NCI-H510A treated with DMSO at 0.1 percent for 48 hours (cell line): ENCODE measurements around the gene HTR3B.
"Not testable (repeated sequence)": the region's sequence is repeated elsewhere in the genome, so short reads cannot be mapped to it uniquely, and the experiment has no call there.

ENCODE experiments used
- DNase-seq: peaks from one replicate; lab custom pipeline; 2025; lab: John Stamatoyannopoulos, UW

The HTR3B gene, protein sequence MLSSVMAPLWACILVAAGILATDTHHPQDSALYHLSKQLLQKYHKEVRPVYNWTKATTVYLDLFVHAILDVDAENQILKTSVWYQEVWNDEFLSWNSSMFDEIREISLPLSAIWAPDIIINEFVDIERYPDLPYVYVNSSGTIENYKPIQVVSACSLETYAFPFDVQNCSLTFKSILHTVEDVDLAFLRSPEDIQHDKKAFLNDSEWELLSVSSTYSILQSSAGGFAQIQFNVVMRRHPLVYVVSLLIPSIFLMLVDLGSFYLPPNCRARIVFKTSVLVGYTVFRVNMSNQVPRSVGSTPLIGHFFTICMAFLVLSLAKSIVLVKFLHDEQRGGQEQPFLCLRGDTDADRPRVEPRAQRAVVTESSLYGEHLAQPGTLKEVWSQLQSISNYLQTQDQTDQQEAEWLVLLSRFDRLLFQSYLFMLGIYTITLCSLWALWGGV

DNA sequence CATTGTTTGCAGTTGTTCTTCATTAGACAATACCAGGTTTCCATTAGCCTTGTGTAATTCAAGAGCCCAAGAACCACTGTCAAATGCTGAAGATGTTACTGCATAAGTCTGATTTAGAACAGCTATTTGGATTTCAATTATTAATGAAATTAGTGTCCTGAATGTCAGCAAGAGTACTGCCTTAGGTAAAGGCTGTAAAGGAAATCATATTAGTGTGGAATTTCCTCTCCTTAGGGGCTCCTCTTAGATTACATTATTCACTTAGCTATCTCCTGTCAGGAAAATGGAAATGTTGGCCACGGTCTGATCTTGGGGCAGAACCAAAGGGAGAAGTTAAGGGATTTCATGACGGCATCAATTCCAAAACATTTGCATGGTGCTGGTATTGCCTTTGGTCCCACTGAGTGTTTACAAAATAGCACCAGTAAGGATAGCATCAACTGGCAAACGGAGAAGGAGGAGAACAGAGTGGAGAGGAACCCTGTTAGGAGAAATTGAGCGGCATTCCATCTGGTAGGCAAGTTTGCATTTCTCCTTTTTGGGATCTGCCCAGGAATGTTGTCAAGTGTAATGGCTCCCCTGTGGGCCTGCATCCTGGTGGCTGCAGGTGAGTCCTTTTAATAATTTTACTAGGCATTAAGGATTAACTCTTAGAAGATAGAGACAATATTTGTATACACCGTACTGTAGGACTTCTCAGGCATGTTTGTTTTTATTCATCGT lies at the start of gene HTR3B:
Gene HTR3B (plus strand): TSS at position 418 of the 723 bp plus-strand sequence. CDS start 138 bp downstream, at position 556.
- no peak for DNase-seq

DNA sequence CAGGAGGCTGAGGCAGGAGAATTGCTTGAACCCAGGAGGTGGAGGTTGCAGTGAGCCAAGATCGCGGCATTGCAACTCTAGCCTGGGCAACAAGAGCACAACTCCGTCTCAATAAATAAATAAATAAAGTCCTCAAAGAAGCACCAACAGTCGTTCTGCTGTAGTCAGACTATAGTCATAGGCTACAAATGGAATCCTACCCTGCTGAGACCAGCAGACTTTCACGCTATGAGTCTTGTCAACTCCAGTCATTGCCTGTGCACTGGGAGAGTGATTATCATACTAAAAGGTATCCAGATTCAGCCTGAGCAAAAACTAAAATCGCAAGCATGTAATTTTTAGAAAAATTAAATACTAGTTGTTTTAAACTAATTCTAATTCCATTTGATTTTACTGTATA lies 48.8 kb upstream of the HTR3B start:
- DNase-seq = no peak

DNA sequence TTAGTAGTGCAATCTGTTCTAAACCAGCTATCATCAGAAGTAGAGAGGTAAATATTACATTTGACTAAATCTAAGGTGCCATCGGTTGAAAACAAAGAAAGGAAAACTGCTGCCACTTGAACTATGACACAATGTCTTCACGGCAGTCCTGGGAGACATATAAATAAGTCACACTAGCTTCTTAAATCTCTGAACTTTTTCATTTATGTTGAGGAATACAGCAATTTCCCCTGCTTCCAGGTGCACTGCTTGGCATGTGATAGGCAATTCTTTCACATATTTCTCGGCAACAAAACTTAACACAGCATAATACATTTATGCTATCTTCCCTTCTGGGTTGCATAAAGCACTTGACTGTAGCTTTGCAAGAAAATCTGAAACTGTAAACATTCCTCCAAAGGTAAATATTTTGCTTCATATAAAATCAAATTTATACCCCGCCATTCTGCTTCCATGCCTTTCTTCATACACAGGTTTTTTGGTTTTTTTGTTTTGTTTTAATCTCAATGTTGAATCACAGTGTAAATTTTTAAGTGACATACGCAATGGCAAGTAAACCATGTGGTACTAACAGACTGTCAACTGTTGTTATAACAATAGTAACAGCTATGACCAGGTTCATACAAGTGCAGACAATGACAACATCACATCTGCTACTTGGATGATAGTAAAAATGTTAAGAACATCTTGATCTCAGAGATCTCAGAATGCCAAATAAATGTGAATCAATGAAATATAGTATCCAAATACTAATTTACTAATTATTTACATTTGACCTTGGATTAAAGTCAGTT lies 47.4 kb upstream of the HTR3B start:
- no peak for DNase-seq

DNA sequence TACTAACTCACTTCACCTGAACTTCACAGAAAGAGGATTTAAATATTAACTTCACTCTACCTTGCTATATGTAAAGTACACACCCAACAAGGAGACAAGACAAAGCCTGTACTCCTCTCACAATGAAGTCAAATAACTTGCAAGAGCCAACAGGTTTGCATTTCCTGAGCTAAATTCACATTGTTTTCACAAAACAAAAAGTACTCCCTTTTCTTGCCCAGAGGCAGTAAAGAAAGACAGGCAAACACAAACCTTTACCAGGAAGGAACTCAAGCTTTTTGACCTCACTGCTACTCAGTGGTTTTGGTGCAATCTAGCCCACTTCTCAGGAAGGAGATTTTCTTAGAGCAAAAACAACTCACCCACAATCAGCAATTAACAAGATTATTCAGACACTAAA lies 44.9 kb upstream of the HTR3B start:
- DNase-seq = no peak

DNA sequence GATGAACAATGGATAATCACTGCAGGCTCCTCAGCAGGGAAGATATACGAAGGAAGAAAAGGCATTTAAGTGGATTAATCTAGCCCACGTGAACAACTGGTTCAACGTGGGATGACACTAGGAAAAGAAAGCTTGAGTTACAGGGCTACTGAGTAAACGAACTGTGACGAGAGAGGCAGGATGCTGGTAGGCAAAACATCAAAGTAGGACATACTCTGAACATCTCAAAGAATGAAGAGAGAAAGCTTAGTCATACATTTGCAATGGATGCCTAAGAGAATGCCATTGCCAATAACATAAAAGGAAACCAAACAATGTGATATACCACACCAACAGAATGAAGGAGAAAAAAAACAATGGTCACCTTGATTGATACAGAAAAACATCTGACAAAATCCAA lies 42.2 kb upstream of the HTR3B start:
- peak; percentile 59 for DNase-seq

DNA sequence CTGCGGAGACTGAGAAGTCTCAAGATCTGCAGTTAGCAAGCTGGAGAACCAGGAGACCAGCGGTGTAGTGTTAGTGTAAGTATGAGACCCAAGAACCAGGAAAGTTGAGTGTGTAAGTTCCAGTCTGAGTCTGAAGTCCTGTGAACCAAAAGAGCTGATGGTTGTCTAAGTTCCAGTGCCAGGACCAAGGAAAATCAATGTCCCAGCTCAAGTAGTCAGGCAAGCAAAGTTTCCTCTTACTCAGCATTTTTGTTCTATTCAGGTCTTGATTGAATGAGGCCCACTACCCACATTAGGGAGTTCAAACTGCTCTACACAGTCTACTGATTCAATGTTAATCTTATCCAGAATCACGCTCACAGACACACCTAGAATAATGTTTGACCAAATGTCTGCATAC lies 40.2 kb upstream of the HTR3B start:
- DNase-seq = no peak

DNA sequence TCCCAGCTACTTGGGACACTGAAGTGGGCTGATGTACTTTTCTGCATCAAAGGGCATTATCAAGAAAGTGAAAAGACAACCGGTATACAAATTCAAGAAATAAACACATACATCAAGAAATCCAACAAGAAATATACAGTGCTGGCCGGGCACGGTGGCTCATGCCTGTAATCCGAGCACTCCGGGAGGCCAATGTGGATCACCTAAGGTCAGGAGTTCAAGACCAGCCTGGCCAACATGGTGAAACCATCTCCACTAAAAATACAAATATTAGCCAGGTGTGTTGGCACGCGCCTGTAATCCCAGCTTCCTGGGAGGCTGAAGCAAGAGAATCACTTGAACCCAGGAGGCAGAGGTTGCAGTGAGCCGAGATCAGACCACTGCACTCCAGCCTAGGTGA lies 38.7 kb upstream of the HTR3B start:
- DNase-seq = no peak

DNA sequence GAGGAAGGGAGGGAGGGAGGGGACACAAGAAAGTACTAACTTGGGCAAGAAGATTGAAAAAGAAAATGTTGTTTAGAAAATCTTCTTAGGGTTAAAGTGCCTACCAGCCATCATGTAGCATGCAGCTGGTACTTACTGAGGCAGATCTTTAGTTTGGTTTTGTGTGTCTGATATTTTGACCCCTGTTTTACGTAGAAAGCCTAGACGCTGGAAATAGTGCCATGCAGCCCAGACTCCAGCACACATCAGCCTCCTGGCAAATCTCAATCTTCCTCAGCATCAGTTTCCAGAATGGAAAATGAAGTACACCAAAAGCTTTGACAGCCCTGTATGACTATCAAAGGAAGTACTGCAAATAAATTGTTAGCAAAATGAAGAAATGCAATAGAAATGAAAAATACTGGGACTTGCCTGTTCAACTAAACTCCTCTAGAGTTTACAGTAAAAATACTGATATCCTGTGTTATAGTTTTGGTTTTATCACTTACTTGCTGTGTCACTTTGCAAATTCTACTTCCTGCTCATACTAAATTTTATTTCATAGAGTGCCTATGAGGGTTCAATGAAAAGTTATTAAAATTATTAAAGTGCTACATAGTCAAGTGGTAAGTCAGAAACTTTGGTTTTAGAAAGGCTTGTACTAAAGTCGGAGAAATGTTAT lies 36.6 kb upstream of the HTR3B start:
- DNase-seq = no peak

DNA sequence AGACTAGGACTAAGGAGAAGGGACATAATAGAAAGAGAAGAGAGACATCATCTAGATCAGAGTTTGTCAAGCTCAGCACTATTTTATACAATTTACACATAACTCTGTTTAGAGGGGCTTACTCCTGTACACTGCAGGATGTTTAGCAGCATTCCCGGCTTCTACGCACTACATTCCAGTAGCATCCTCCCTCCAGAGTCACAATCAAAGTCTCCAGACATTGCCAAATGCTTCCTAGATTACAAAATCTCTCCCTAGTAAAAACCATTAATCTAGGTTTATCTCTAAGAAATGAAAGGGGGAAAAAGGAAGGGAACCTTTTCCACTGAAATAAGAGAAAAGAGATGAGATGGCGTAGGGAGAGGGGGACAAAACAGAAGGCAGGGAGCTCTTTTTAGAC lies 33.3 kb upstream of the HTR3B start:
- DNase-seq = no peak

DNA sequence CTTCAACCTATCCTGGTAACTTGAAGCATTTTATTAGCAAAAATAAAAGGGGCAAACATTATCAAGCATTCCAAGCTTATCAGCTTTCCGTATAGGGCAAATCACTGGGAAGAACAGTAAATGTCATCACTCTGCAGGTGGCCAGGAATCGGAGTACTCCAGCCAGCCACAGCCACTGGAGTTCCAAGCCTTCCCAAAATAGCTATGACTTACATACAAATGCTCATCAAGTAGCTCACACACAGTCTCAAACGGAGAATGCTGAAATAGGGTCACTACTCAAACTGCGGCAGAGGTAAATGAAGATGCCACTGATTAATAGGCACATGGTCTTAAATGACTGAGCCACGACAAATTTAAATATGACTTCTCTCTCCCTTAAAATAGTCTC lies 31.4 kb upstream of the HTR3B start:
- DNase-seq = no peak

DNA sequence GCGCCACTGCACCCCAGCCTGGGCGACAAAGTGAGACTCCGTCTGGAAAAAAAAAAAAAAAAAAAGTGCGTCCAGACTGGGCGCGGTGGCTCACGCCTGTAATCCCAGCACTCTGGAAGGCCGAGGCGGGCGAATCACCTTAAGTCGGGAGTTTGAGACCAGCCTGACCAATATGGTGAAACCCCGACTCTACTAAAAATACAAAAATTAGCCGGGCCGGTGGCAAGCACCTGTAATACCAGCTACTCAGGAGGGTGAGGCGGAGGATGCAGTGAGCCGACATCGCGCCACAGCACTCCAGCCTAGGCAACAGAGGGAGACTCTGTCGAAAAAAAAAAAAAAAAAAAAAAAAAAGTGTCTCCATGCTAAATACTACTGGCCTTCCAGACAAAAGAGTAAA lies 30.5 kb upstream of the HTR3B start:
- DNase-seq = no peak

DNA sequence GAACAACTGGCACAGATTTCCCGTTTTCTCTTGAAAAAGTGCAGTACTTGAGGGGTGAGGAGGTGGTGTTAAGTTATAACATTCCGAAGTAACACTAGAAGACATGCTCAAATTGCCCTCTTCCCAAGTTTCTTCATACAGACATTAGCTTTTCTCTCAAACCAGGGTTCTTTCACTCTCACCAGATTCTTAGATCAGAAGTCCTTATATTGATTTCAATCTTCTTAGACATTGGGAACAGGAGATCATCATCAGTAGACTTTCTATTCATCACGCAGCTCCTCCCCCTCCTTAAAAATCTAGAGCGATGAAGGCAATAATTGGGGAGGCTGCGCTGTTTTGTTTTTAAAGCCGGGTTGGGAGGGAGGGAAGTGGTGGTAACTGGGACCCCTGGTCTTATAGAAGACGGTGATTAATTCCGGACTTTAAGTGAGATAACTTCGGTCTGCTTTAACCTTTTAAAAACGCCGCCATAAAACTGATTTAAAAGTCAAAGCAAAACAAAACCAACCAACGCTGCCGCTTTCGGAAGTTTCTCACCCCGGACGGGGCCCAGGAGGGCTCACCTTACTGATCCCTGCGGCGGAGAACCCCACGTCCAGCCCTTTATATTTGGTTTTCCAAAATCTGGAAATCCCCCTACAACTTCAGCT lies 29.9 kb upstream of the HTR3B start:
- DNase-seq = peak; percentile 50

DNA sequence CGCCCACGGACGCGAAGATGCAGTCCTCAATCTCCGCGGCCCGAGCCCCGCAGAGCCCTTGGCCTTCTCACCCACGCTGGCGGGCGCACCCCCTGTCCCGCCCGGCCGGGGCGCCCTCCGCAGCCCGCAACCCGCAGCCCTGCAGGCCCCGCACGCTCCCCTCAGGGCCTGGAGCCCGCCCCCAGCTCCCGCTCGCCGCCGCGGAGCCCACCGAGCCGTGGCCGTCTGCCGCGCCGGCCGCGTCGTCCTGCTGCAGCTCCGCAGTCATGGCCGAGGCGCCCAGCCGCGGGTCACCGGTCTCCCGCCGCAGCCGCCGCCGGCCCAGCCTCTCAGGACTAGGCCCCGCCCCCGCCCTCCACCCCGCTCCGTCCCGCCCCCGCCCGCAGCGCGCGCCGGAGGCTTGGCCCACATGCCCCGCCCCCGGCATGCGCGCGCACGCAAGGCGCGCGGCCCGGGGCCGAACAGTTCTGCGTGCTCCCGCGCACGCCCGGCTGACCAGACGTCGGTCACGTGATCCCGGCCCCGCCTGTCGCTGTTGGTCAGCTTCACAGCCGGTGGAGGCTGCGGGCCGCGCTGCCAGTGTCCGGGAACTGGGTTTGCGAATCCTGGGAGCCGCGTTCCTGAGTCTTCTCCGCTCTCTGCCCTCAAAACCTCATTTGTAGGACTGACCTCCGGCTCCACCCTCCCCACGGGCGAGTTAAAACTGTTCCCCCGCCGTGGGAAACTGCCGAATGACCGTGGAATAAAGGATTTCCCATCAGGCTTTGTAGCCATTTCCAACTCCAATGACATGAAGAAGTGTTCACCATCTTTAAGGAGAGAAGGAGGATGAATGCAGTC lies 29.1 kb upstream of the HTR3B start, which contains the start of gene USP28:
Gene USP28 (minus strand): TSS at position 339 of the 840 bp plus-strand sequence. CDS start 71 bp downstream, at position 268.
- peak; percentile 95 for DNase-seq

DNA sequence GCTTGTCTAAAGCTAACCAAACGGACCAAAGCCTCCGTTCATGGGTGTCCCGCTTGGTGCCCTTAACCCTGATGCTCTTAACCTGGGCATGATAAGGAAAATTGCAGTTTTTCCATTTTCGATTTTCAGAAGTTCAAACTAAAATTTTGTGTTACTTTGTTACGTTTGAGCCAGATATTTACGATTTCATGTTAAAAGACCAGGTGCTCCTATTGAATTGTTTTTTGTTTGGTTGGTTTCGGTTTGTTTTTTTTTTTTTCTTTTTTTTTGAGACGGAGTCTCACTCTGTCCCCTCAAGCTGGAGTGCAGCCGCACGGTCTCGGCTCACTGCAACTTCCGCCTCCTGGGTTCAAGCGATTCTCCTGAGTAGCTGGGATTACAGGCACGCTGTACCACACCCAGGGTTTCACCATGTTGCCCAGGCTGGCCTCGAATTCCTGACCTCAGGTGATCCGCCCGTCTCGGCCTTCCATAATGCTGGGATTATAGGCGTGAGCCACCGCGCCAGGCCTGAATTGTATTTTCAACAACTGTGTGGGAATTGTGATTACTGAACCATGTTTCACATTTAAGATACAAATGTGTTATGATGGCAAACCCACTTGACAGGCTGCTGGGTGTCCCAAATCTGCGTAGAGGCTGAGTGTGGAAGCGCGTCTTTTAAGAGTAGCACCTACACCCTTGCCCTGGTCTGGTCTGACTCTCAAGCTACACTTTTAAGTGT lies 28.4 kb upstream of the HTR3B start:
- peak; percentile 55 for DNase-seq

DNA sequence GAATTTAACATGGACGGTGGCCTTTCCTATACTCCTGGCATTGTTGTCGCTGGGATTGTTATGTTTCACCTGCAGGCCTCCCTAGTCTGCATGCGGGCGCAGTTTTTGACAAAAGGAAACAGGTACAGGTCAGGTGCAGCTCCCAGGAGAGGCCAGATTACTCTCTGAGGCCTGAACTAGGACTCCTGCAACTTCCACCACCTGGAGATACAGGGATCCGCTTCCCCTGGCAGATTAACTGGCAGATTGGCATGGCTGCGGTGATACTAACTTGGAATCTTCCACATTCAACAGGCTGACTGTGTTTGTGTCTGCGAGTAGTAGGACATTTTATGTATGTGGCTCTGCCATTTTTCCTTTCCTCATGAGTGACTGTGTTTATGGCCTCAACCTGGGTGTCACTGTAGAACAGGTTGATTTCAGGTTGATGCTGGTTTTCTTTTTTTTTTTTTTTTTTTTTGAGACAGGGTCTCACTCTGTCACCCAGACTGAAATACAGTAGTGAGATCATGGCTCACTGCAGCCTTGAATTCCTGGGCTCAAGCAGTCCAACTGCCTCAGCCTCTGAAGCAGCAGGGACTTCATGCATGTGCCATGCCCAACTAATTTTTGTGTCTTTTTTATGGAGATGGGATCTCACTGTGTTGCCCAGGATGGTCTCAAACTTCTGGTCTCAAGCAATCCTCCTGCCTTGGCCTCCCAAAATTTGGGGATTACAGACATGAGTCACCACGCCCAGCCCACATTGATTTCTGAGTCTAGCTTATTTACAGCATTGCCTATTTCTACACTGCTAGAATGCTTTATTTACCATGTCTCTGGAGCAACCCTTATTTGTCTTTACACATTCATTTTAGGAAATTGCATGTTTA lies 27.6 kb upstream of the HTR3B start:
- DNase-seq = no peak

DNA sequence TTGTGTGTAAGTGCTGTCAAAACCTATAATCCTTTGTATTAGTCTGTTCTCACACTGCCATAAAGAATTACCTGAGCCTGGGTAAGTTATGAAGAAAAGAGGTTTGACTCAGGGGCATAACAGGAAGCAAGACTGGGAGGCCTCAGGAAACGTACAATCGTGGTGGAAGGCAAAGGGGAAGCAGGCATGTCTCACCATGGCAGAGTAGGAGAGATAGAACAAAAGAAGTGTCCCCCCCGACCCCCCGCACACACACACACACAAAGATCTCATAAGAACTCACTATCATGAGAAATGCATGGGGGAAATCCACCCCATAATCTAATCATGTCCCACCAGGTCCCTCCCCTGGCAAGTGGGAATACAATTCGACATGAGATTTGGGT lies 26.9 kb upstream of the HTR3B start:
- no peak for DNase-seq

DNA sequence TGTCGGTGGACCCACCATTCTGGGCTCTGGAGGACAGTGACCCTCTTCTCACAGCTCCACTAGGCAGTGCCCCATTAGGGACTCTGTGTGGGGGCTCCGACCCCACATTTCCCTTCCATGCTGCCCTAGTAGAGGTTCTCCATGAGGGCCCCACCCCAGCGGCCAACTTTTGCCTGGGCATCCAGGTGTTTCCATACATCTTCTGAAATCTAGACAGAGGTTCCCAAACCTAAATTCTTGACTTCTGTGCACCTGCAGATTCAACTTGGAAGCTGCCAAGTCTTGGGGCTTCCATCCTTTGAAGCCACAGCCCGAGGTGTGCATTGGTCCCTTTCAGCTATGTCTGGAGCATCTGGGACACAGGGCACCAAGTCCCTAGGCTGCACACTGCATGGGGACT lies 25.1 kb upstream of the HTR3B start:
- not testable (repeated sequence) for DNase-seq

DNA sequence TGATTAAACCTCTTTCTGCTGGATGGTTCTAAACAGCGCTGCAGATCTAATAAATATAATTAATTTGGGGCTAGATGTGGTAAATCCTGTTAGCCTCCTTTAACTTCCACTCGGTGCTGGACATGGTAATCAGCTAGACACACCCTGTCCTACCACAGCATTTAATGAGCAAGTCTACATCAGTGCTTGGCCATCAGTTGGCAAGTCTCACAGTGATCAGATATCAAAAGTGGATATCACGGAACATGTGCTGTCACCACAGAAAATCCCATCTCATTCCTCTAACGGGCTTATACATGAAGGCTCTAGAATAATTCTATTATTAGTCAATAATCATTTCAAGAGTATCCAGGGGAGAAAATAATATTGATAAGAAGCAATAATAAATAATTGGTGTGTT lies 23.6 kb upstream of the HTR3B start:
- no peak for DNase-seq

DNA sequence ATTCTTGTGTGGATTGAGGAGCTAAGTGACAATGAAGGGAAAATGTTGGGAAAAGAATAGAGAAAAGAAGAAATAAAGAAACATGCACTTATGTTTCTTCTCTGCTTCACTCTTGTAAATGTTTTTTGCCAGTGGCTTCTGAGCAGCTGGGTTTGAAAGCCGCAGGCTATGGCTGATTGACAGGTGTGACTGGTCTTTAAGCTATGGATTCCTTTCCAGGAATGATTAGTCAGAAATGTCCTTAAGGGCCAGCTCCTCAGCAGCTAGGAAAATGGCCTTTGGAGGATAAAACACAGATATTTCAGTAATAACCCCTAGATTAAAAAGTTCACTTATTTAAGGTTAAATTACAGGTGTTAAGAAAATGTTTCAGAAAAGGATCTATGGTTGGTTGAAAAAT lies 22.7 kb upstream of the HTR3B start:
- no peak for DNase-seq
